Mesothelial cell of epicardium (in vitro differentiated cells): ENCODE measurements around the gene PCSK5. TPM values are rescaled to one million over a fixed set of nuclear protein-coding genes. Genes with fewer than 3 reads are reported as not detected.

Source experiments
- DNase-seq, 2 experiments: peaks; one replicate each; pipeline ENCODE4 v3.0.0; 2021; ENCODE audit warnings: low spot score in 2 of 2; ENCODE audit not compliant: unreplicated experiment in 2 of 2
- H3K27ac Mint-ChIP-seq: 2 replicates; pipeline ENCODE4 v1.8.0; 2021; ENCODE audit warnings: mixed read lengths
- H3K27me3 Mint-ChIP-seq: 2 replicates; pipeline ENCODE4 v1.8.0; 2021; ENCODE audit warnings: low read depth, mixed read lengths
- H3K36me3 Mint-ChIP-seq: 2 replicates; pipeline ENCODE4 v1.8.0; 2021; ENCODE audit warnings: mixed read lengths
- H3K4me1 Mint-ChIP-seq: 2 replicates; pipeline ENCODE4 v1.8.0; 2021; ENCODE audit warnings: mixed read lengths
- H3K4me3 Mint-ChIP-seq: 2 replicates; pipeline ENCODE4 v1.8.0; 2021; ENCODE audit warnings: mild to moderate bottlenecking, moderate library complexity, mixed read lengths
- H3K9me3 Mint-ChIP-seq: 2 replicates; pipeline ENCODE4 v1.8.0; 2021; ENCODE audit warnings: mixed read lengths
- CTCF ChIP-seq: fragments of 200-600 bp; sonication (generic); IDR thresholded peaks from one replicate; pipeline ENCODE4 v1.5.0; 2021; ENCODE audit warnings: antibody characterized with exemption; ENCODE audit not compliant: unreplicated experiment
- total RNA-seq: library from RNA; stranded (reverse); gene quantifications from 3 replicates; pipeline ENCODE4 v1.2.1, GENCODE V29; 2021

Gene PCSK5
- total RNA-seq, 1 donor from 2014 or later, result 15.7 TPM

GRCh38 chr9:75988663-75989062 lies 98.2 kb downstream of the PCSK5 start:
- H3K27ac Mint-ChIP-seq, result no peak overlapping the region
- peaks cover 54% of the 10 kb centered on the region for H3K27me3 Mint-ChIP-seq
- H3K9me3 Mint-ChIP-seq, result no peaks in the 10 kb centered on the region

GRCh38 chr9:75990156-75990555 lies 99.7 kb downstream of the PCSK5 start:
- peaks cover 7% of the 10 kb centered on the region for H3K36me3 Mint-ChIP-seq
- TF ChIP-seq CTCF, result no peak
- peaks cover 66% of the 10 kb centered on the region for H3K27me3 Mint-ChIP-seq
- no peak for DNase-seq
- no peak overlapping the region for H3K4me3 Mint-ChIP-seq
- H3K4me1 Mint-ChIP-seq, result peaks cover 8% of the 10 kb centered on the region
- H3K9me3 Mint-ChIP-seq, result no peaks in the 10 kb centered on the region
- H3K27ac Mint-ChIP-seq, result no peak overlapping the region

More at GRCh38 chr9:75988663-75989062, 98.2 kb downstream of the PCSK5 start:
- no peak for DNase-seq
- no peak for TF ChIP-seq CTCF
- H3K4me3 Mint-ChIP-seq, result no peak overlapping the region
- H3K4me1 Mint-ChIP-seq, result peaks cover 8% of the 10 kb centered on the region
- peaks cover 5% of the 10 kb centered on the region for H3K36me3 Mint-ChIP-seq

GRCh38 chr9:75990576-75991304 lies 100.3 kb downstream of the PCSK5 start:
- TF ChIP-seq CTCF, result no peak
- Mint-ChIP-seq H3K4me1 (peaks cover 8% of the 10 kb centered on the region), H3K27me3 (peaks cover 69% of the 10 kb centered on the region), H3K27ac (no peak overlapping the region), H3K36me3 (peaks cover 7% of the 10 kb centered on the region), H3K4me3 (no peak overlapping the region), H3K9me3 (no peaks in the 10 kb centered on the region)
- DNase-seq, result no peak

GRCh38 chr9:75992482-75993206 lies 102.2 kb downstream of the PCSK5 start:
- peaks cover 15% of the 10 kb centered on the region for H3K4me1 Mint-ChIP-seq
- no peak overlapping the region for H3K4me3 Mint-ChIP-seq
- DNase-seq, result no peak
- H3K9me3 Mint-ChIP-seq, result no peaks in the 10 kb centered on the region
- TF ChIP-seq CTCF, result no peak
- H3K36me3 Mint-ChIP-seq, result peaks cover 2% of the 10 kb centered on the region
- H3K27me3 Mint-ChIP-seq, result peaks cover 60% of the 10 kb centered on the region
- H3K27ac Mint-ChIP-seq, result no peak overlapping the region

GRCh38 chr9:75993434-75993833 lies 103.0 kb downstream of the PCSK5 start:
- peaks cover 2% of the 10 kb centered on the region for H3K36me3 Mint-ChIP-seq

More at GRCh38 chr9:75993434-75993833, 103.0 kb downstream of the PCSK5 start:
- H3K4me3 Mint-ChIP-seq, result no peak overlapping the region
- no peak overlapping the region for H3K27ac Mint-ChIP-seq
- DNase-seq, result no peak
- H3K4me1 Mint-ChIP-seq, result peaks cover 15% of the 10 kb centered on the region
- no peaks in the 10 kb centered on the region for H3K9me3 Mint-ChIP-seq
- peaks cover 60% of the 10 kb centered on the region for H3K27me3 Mint-ChIP-seq
- no peak for TF ChIP-seq CTCF
